ENCODE data around the gene ITPR1.

The ITPR1 gene

GRCh38 chr3:4511491-4512262 lies 18.5 kb downstream of the ITPR1 start:
- DNase-seq: no peak

GRCh38 chr3:4512895-4513616 lies 19.9 kb downstream of the ITPR1 start:
- no peak for DNase-seq

DNA sequence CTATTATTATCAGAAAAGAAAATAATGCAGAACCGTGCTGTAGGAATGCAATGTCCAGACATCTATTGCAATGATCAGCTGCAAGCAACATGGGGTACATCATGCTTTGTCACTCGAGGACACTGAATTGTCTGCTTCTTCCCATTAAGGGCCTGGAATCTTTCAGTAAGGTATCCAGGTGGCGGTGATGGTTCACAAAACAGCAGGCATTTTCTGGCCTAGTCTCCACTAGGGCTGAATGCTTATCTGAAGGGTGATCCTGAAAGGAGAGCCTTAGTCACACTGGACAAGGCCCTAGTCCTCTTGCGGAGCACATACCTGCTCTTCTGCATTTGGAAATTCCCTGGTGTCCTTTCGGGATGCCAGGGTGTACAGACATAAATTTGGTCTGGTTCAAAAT lies 21.2 kb downstream of the ITPR1 start:
- DNase-seq: no peak

- no peak for DNase-seq
These were observed 21.8 kb downstream of the ITPR1 start for GRCh38 chr3:4514916-4515315.

- no peak for DNase-seq
These were observed 22.9 kb downstream of the ITPR1 start for GRCh38 chr3:4515916-4516579.

DNA sequence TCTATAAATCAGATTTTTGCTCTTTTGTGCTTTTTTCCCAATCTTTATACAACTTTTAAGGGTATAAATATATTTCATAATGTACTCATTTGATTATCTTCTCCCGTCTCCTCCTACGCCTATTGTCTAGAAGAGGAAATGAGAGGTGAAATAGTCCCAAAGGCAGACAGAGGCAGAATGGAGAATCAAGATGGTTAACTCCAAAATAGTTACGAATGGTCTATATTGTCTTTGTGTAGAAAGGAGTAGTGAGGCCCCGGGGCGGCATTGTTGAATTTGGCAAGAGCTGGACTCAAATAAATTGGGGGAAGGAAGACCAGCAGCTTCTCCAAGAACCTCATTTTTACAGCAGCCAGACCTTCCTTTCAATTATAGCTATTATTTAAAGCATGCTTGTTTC lies 23.9 kb downstream of the ITPR1 start:
- DNase-seq: no peak

- DNase-seq: no peak
These were observed 24.6 kb downstream of the ITPR1 start for GRCh38 chr3:4517643-4518311.

- no peak for DNase-seq
These were observed 27.1 kb downstream of the ITPR1 start for GRCh38 chr3:4520033-4520816.

- no peak for DNase-seq
These were observed 29.8 kb downstream of the ITPR1 start for GRCh38 chr3:4522947-4523346.

- no peak for DNase-seq
These were observed 30.9 kb downstream of the ITPR1 start for GRCh38 chr3:4523710-4524698.

GRCh38 chr3:4525560-4526223 lies 32.5 kb downstream of the ITPR1 start:
- no peak for DNase-seq

DNA sequence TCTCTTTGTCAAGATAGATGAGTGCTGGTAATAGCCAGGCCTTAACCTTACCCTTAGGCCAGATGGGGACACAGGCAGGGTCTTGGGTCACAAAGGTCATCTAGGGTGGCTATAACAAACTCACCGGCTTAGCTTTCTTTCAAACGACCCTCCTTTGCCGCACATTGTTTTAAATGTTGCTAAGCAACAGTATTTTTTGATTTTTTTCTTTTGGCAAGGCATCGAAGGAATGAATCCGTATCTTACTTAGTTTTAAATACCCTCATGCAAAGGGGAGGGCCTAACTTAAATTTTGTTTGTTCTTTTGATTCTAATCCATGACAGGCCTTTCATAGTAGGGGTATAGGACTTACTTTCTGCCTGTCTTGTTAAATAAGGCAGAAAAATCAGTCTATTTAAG lies 35.2 kb downstream of the ITPR1 start:
- no peak for DNase-seq

DNA sequence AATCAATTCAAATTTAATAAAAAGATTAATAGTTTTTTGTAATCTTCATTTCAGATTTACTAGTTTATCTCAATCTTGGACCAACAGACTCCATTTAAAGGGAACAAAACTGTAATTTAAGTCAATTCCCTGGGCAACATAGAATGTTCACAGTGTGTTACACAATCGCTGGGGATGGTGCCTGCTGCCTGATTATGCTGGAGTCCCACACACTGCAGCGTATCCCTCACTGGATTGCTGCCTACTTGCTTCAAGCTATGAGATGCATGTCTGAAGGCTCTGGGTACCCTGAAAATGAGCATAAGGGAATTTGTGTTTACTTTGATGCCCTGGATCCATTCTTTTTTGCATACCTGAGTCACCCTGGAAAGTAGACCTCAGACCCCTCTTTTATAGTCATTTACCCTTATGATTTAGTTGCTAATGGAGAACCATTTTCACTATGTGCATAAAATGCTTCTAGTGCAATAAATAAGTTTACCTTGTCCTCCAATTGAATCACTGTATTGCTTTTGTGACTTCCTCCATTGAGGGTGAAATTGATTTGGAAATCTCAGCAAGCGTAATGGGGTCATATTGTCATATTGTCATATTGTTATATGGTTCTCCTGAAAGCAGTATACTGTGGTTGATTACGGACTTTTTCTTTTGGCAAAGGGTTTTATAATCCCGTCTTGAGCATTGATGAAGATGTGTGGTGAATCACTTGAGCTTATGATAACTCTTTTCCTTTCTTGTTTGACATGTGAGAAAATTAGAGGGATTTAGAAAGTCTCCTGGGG lies 35.9 kb downstream of the ITPR1 start:
- no peak for DNase-seq

- no peak for DNase-seq
These were observed 36.9 kb downstream of the ITPR1 start for GRCh38 chr3:4529876-4530588.

DNA sequence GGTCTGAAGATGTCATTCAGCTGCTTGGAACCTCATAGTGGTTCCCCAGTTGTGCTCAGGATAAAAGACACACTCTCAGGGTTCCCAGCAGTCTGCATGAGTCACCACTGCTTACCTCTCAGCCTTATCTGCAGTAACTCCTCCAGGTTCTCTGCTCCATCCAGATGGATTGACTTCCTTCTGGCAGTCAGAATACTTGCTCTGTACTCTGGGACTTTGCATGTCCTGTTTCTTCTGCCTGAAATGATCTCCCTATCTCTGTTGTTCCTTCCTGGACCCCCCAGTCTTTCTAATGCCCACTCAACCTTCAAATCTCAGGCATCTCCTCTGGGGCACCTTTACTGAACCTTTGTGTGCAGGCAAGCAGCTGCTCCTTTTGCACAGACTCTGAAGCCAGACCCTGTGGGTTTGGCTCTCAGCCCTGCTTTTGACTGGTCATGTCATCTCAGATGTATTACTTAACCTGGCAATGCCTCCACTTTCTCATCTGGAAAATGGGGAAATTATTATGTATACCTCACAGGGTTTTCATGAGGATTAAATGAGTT lies 38.4 kb downstream of the ITPR1 start:
- DNase-seq: no peak

- DNase-seq: no peak
These were observed 39.5 kb downstream of the ITPR1 start for GRCh38 chr3:4532535-4533112.

DNA sequence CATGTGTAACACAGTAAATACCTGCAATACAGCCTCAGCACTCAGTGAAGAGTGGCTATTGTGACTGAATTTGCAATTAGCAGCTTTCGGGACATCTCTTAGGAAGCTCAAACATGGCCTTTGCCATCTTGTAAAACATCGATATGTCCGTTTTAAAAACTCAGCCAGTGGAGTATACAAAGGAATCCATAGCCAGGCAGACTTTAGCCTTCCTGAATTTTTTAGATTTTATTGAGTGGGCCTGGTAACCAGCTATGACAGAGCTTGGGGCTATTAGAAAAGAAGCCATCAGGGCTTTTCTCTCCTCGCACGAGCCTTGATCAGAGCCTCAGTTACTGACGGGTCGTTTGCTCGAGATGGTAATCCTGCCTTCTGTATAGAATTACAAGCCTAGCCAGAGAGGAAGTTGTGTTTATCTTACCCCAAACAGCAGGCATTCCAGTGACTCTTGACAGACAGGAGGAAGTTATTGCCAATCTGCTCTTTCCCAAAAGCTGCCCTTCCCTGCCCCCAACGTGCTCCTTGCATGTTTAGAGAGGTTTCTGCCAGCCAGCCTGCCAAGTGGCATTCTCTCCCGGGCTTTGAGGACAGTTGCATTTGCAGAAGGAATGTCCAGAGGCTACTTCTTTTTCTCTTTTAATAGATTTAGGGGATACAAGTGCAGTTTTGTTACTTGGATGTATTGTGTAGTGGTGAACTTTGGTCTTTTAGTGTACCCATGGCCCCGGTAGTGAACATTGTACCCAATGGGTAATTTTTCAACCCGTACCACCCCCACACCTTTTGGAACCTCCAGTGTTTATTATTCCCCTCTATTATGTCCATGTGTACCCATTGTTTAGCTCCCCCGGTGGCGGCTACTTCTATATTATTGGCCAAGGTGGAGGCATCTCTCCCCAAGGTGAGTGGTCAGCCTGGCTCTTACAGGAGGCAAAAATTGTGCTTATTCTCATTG lies 40.6 kb downstream of the ITPR1 start:
- DNase-seq: no peak
